ENCODE measurements around the gene SAP30L.

- TF ChIP-seq, protein P1, sequence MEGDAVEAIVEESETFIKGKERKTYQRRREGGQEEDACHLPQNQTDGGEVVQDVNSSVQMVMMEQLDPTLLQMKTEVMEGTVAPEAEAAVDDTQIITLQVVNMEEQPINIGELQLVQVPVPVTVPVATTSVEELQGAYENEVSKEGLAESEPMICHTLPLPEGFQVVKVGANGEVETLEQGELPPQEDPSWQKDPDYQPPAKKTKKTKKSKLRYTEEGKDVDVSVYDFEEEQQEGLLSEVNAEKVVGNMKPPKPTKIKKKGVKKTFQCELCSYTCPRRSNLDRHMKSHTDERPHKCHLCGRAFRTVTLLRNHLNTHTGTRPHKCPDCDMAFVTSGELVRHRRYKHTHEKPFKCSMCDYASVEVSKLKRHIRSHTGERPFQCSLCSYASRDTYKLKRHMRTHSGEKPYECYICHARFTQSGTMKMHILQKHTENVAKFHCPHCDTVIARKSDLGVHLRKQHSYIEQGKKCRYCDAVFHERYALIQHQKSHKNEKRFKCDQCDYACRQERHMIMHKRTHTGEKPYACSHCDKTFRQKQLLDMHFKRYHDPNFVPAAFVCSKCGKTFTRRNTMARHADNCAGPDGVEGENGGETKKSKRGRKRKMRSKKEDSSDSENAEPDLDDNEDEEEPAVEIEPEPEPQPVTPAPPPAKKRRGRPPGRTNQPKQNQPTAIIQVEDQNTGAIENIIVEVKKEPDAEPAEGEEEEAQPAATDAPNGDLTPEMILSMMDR (IDR thresholded peaks at IDR 0.05), result no peak
- TF ChIP-seq EP300 (IDR thresholded peaks at IDR 0.05), result no peak
- no peak for TF ChIP-seq POLR2AphosphoS5 (IDR thresholded peaks at IDR 0.05)
- TF ChIP-seq POLR2A (IDR thresholded peaks at IDR 0.05; ENCODE audit: low read depth), result no peak
Observed at GRCh38 chr5:154474396-154475334, 28.9 kb downstream of the SAP30L start.
